Measurements from ENCODE around the gene PIP4K2A. TPM values are rescaled to one million over a fixed set of nuclear protein-coding genes. Genes with fewer than 3 reads are reported as not detected.
"Not testable (repeated sequence)": the region's sequence is repeated elsewhere in the genome, so short reads cannot be mapped to it uniquely, and the experiment has no call there.

The PIP4K2A gene
- polyA plus RNA-seq, 3 donors = 20.3 to 27.1 (median 24.5) TPM

GRCh38 chr10:22723343-22723779, 9.0 kb upstream of the PIP4K2A start:
- DNase-seq = no peak

DNA sequence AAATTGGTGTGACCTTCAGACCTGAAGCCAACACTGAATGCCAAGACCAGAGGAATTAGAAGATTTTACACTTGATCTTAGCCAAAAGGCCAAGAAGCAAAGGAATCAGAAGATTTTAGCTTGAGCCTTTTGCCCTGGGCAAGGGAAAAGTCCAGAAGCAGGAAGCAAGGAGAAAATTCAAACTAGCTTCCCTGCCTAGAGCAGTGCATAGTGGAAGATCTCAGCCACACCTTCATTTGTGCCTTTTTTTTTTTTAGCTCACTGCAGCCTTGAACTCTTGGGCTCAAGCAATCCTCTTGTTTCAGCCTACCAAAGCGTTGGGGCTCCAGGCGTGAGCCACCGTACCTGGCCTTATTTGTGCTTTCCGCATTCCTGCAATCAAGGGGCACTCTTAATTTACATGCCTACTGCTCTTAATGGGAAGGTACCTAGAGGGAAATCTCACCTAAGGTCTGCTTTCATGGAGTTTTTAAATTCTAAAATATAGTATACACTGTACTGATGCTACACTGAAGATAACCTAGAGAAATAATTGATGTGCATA, 8.3 kb upstream of the PIP4K2A start:
- DNase-seq = no peak

GRCh38 chr10:22720667-22721066, 6.3 kb upstream of the PIP4K2A start:
- DNase-seq = no peak

DNA sequence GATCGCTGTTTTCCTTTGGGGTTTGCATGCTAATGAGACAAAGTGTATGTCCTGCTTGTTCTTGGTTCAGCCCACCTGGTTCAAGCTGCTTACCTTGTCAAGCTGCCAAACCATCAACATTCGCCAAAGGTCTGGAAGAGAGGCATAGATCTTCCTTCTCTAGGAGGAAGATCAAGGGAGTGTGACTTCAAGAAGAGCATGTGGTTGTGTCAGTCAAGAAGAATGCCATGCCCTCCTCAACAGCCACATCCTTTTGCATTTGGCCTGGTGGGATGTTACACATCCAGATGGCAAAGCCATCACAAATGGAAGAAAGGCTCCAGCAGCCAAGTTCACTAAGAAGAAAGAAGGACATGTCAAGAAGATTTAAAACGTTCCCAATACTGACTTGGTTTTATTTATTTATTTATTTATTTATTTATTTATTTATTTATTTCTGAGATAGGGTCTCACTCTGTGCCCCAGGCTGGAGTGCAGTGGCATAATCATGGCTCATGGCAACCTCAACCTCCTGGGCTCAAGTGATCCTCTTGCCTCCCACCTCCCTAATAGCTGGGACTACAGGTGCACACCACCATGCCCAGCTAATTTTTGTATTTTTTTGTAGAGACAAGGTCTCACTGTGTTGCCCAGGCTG, 5.1 kb upstream of the PIP4K2A start:
- DNase-seq = no peak

DNA sequence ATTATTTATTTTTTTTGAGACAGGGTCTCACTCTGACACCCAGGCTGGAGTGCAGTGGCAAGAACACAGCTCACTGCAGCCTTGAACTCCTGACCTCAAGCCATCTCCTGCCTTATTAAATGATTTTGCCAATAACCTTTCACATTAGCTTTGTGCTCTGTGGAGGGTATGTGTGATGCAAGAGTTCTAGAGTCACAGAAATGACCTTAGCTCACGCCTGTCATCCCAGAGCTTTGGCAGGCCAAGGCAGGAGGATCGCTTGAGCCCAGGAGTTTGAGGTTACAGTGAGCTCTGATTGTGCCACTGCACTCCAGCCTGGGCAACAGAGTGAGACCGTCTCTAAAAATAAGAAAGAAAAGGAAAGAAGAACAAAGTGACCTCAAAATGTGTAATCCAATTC, 4.3 kb upstream of the PIP4K2A start:
- not testable (repeated sequence) for DNase-seq

GRCh38 chr10:22717728-22718127, 3.4 kb upstream of the PIP4K2A start:
- DNase-seq = no peak

- DNase-seq = no peak
These were observed 2.6 kb upstream of the PIP4K2A start for GRCh38 chr10:22716943-22717342.

GRCh38 chr10:22715290-22715625, 880 bp upstream of the PIP4K2A start:
- no peak for DNase-seq

DNA sequence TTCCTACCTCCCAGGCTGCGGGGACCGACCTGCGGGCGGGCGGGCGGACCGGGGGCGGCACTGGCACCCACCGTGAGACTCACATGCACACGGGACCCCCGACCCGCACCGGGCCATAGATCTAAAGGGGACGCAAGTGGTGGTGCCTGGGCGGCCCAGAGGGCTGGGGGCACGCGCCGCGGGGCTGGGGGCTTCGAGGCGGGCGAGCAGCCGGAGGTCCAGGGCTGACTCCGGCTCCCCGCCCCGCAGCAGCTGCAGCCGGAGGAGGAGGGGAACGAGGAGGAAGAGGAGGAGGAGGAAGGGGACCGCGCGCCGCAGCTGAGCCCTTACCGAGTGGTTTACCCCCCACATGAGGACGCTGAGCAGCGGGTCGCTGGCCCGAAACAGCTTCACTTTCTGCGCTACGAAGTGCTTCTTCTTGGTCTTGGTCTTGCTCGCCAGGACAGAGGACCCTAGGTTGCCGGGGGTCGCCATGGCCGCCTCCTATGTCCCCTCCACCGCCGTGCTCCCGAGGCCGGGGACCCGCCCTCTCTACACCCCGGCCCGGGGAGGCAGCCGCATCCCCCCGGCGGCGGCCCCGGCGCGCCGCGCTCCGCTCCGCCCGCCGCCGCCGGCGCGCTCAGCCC, 412 bp downstream of the PIP4K2A start:
- DNase-seq = no peak

GRCh38 chr10:22712956-22713852, 1.2 kb downstream of the PIP4K2A start:
- no peak for DNase-seq

DNA sequence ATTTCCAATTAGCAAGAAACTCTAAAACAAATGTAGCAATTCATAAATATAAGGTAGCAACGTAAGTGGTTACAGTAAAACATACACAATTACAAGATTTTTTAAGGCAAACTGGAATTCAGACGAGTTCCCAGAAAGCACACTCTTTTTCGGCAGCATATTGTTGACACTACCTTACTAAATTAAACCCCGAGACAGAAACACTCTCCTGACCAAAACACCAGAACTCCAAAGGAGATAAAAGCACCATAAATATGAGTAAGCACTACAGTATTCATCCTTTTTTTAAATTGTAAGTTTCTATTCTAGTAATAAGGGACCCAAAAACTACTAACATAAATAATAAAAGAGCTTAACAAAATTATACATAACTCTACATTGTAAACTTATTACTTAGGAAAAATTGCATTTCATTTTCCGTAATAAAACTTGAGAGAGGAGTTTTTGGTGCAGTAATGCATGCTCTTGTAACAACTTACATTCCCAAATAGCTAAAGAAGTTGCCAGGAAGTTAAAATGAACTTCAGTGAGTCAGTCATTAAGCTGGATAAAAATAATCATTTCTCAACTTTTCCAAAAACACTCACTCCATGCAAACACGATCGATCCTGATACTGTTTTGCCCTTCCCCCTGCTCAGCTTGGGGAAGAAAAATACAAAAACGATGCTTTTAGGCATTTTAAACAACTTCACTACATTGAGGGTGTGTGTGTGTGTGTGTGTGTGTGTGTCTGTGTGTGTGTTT, 2.0 kb downstream of the PIP4K2A start:
- no peak for DNase-seq

- DNase-seq = no peak
These were observed 3.0 kb downstream of the PIP4K2A start for GRCh38 chr10:22711373-22711772.

- no peak for DNase-seq
These were observed 4.1 kb downstream of the PIP4K2A start for GRCh38 chr10:22710139-22710745.

GRCh38 chr10:22708772-22709171, 5.6 kb downstream of the PIP4K2A start:
- no peak for DNase-seq

DNA sequence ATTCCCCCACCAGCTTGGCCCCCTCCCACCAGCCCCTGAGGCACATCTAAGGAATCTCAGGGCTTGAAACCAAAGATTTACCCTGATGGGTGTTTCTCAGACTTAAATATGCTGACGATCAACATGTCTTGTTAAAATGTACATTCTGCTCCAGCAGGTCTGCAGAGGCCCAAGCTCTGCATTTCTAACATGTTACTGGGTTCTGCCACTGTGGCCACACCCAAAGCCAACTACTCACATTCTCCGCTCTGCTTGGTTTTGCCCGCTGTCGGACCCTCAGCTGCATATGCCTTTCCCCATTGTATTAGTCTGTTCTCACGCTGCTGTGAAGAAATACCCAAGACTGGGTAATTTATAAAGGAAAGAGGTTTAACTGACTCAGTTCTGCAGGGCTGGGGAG, 8.9 kb downstream of the PIP4K2A start:
- no peak for DNase-seq

DNA sequence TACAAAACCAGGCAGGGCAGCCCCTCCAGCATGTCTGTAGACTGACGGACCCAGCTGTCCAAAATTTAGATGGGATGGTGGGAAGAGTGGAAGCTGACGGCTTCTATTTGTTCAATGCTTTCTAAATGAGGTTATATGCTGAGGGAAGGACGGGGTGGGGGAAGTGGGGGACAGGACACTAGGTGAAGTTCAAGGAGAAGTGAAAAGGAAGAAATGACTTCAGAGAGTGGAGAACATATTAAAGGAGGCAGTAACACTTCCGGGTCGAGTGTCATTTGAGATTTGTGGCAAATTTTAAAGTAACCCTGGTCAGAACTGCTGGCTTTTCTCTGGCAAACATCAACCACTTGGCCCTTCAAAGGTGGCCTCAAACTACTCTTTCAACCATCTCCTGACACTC, 9.4 kb downstream of the PIP4K2A start:
- no peak for DNase-seq

GRCh38 chr10:22704471-22704911, 9.9 kb downstream of the PIP4K2A start:
- DNase-seq = no peak

DNA sequence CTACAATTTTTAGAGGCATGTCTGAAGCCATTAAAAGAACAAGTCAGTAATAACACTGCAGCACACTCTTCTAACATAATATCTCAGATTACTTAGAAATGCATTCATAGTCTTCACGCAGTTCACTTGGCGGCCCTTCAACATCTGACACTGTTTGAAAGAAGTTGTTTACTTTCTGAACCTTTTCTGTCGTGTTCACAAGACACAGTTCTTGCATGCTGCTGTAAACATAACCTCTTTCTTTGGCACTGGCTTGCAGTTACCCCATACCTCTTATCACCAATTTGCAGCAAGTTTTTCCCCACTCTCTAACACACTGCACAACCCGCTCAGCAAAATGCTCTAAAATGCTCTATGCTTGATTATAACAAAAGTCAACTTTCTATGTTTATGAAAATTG, 12.0 kb downstream of the PIP4K2A start:
- no peak for DNase-seq

DNA sequence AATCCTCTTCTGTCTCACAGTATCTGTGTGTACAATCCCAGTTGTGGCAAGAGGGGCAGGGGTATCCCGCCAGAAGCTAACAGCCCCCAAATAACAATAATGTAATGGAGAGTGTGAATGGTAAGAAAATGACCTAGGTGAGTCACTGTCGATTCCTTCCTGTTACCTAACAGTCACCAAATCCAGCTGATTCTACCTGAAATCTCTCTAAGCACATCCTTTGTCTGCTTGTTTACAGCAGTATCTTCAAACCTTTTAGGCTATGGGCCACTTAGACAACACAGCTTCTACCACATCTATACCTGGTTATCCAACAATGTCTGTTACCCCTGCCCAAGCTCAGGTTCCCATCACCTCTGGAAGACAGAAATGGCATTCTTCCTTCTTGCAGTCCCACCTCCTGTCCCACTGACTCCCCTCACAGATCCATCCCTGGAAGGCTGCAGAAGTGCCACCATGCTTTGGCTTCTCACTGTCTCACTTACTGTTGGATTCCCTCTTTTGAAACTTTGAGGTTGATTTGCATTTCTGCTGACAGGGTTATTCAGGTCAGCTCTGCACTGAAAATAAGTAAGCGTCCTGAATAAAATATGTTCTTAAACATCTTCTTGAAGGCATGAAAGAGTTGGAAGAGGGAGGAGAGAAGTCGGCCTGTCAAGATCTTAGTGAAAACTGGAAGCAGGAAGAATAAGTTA, 13.1 kb downstream of the PIP4K2A start:
- DNase-seq = no peak

GRCh38 chr10:22700489-22700888, 13.9 kb downstream of the PIP4K2A start:
- no peak for DNase-seq

DNA sequence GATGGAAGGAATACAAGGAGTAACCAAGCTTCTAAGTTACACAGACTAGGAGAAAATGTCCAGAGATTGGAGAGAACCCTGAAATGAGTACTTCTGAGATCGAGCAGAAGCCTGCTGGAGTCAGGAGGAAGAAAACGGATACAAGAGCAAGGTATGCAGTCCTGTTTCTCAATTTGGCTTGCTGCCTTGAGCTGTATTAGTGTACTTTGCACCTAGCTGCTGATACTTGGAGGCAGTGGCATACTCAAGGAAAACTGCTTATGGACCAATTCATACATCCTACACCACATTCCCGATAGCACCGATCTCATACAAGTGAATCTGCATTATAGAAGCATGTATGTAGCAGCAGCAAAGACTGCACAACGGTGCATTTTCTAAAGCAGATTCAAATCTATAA, 14.4 kb downstream of the PIP4K2A start:
- no peak for DNase-seq

Measured in renal pelvis (tissue), 4 donors.